GM21423 (cell line): ENCODE measurements around the gene PHACTR3.

Experiments used
- ATAC-seq: cut with Tn5 transposase; IDR thresholded peaks from one replicate; pipeline ENCODE4 v1.9.1; 2021; ENCODE audit warnings: mild to moderate bottlenecking, moderate library complexity; ENCODE audit not compliant: unreplicated experiment

PHACTR3 gene

DNA sequence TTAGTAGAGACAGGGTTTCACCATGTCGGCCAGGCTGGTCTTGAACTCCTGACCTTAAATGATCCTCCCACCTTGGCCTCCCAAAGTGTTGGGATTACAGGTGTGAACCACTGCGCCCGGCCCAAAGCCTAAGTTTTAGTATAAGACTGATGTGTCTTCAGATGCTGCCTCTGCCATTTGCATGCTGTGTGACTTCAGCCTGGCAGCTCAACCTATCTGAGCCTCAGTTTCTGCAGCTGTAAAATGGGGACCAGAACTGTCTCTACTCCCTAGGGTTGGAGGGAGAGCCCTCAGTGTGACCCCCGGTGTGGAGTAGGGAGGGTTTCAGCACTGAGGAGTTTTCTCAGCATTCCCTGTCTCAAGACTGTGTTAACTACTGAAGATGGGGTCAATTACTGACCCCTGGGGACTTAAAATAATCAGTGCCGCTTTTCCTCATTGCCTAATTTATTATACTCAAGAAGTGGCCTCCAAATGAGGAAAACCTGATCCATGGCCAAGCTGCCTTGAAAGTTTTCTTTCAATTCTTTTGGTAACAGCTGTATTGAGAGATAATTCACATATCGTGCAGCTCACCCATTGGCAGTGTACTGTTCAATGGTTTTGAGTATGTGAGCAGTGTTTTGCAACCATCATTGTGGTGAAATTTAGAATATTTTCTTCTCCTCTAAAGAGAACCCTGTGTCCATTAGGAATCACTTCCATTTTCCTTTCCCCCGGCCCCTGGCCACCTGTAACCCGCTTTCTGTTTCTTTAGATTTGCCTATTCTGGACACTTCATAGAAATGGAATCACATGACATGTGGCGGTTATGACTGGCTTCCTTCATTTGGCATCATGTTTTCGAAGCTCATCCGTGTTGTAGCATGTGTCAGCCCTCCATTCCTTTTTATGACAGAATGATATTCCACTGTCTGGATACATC, 64.8 kb downstream of the PHACTR3 start:
- ATAC-seq = no peak

DNA sequence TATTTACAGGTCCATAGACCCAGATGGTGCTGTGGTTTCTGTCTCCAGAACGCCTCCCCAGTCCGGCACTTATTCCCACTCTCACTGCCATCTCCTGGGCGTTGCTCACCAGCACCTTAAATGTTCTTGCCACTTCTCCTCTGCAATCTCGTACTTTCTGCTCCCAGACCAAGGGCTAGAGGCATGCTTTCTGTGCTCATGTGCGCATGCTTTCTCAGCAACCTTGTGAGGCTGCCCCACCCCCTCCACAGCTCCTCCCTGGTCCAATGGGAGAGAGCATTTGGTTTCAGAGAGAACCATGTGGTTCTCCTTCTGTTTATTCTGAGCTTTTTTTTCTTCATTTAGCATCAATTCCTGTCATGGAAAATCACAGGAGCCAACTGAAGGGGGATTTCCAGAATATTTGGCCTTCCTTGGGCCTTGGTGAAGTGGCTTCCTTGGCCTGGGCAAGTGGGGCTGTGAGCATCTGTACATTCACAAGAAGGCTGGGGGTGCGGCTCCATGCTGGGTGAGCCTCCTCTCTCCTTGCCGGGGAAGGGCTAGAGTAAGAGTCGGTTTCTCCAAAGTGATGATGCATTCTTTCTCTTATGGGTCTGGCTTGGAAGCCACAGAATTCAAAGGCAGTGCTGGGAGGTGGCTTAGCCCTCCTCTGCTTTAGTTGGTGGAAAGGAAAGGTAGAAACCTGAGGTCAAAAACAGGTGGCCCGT, 66.6 kb downstream of the PHACTR3 start:
- ATAC-seq = no peak

- no peak for ATAC-seq
These were observed 67.5 kb downstream of the PHACTR3 start for GRCh38 chr20:59671661-59672471.

DNA sequence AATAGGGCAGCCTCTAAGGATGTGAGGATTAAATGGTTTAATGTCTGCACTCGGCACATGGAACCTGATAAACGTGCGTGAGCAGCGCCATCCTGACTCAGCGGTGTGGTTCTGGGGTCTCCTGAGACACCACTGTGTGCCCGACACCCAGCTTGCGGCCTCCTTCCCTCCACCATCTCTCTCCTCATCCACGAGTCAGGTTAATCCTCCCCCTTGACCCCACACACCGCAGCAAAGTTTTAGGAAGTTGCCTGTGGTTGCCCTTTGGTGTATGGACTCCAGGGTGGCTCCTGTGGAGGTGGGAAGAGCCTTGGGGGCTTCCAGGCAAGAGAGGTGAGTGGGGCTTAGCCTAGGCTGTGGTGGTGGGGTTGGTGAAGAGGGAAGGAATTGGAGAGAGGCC, 68.2 kb downstream of the PHACTR3 start:
- ATAC-seq = no peak

DNA sequence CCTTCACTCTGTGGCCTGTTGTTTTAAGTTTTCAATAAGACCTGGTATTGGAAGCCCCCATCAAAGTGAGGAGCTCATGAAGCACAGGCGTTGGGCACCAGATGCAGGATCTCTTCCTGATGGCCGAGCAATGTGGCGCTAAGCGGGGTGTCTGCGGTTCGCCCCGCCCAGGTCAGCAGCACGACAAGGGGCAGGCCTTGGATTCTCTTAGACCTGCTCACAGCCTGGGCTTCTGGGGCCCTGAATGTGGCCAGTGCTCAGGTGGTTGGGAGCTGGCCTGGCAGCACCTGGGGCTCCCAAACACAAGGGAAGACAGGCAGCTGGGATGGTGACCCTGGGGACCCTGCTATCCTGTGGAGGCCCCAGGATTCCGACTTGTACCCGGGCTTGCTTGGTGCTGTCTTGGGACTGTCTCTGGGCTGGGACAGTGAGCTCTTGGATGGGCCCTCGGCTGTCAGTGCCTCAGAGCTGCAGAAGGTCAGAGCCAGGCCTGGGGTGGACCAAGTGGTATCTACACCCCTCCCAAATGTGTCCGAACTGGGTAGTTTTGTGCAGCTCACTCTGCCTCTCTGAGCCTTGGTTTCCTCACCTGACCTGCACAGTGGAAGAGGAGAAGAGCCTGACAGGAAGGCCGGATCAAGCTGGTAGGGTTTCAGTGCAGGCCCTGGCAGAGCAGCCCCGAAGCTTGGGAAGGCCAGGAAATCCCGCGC, 69.1 kb downstream of the PHACTR3 start:
- no peak for ATAC-seq

GRCh38 chr20:59673998-59674445, 69.7 kb downstream of the PHACTR3 start:
- ATAC-seq = no peak

GRCh38 chr20:59676126-59676850, 71.9 kb downstream of the PHACTR3 start:
- no peak for ATAC-seq

GRCh38 chr20:59676851-59677182, 72.5 kb downstream of the PHACTR3 start:
- ATAC-seq = no peak

GRCh38 chr20:59677586-59677985, 73.2 kb downstream of the PHACTR3 start:
- ATAC-seq = no peak

- ATAC-seq = no peak
These were observed 73.9 kb downstream of the PHACTR3 start for GRCh38 chr20:59678288-59678687.

DNA sequence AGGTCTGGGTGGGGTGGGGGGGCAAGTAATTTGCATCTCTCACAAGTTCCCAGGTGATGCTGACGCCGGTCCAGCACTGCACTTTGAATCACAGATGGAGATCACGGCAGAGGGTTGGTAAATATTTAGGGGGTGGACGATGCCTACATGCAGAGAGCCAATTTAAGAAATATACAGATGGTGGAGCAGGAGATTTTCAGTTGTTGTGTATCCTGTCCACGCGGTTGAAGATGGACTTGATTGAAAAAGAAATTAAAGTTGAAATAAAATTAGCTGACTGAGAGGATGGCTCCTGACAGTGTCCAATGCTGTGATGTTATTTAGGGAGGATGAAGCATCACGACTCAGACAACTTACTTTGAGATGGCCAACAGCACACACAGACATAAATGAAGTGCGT, 74.6 kb downstream of the PHACTR3 start:
- no peak for ATAC-seq

DNA sequence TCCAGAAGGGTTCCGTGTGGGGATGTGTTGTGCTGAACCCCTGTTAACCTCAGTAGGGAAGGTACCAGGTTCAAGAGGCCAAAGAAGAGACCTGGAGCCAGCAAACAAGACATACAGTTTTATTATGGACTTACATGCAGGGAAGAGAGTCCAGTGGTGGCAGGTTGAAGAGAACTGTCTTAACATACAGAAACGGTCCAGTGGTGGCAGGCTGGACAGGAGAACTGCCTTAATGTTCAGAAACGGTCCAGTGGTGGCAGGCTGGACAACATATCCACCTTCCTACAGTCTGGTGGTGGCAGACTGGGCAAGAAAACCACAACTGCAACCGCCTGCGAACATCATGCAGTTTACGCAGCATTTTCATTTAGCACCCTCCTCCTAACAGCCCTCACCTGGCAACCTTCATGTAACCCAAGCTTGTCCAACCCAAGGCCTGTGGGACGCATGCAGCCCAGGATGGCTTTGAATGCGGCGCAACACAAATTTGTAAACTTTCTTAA, 75.9 kb downstream of the PHACTR3 start:
- ATAC-seq = no peak

DNA sequence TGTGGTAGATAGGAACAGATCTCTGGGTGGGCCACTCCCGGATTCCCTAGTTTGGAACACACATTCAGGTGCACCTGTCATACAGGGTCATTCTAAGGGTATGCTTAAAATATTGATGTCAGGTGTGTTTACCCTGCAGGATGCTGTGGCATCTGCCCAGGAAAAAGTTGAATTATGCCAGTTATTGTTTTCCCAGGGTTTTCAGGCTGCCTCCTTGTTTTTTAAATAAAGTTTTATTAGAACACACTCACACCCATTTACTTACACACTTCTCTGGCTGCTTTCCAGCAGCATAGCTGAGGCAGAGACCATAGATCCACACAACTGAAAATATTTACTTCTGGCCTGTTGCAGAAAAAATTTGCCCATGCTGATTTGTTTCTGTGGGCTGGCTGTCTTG, 76.5 kb downstream of the PHACTR3 start:
- ATAC-seq = no peak

GRCh38 chr20:59682603-59683002, 78.3 kb downstream of the PHACTR3 start:
- ATAC-seq = no peak

DNA sequence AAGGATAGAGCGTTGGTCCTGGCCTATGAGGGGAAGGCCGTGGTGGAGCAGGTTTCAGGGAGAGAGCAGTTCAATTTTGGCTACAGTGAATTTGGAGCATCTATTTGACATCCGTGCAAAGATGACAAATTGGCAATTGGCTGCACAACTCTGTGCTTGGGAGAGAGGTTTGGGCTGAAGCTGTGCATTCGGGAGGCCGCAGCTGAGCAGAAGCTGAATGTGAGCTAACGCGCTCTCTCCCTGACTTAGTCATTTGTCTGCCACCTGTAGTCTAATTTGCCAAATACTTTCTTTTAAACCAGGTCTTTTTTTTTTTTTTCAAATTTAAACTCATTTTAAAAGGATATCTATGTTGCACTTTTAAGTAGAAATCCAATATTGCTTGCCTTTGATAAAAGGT, 78.8 kb downstream of the PHACTR3 start:
- no peak for ATAC-seq

DNA sequence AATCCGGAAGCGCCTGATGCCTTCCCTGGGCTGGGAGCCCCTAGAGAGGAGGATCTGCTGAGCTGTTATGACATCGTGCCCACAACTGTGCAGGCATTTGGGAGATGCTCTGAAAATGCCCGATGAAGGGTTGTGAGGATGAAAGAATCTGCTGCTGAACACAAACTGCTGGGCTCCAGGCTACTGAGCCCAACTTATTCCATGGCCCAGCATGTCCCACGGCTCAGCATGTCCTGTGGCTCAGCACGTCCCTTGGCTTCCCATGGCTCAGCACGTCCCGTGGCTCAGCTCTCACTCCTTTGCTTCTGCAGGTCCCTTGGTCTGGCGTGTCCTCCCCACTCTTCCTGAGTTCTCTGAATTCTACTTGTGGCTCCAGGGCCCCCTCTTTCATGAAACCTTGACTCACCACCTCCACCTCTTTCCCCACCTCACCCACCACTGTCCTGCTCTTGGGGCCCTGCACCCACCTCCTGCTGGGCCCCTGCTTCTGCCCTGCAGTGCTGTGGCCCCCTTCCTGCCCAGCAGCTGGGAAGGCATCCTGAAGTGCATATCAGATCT, 80.4 kb downstream of the PHACTR3 start:
- ATAC-seq = no peak

GRCh38 chr20:59686404-59687346, 82.3 kb downstream of the PHACTR3 start:
- no peak for ATAC-seq

DNA sequence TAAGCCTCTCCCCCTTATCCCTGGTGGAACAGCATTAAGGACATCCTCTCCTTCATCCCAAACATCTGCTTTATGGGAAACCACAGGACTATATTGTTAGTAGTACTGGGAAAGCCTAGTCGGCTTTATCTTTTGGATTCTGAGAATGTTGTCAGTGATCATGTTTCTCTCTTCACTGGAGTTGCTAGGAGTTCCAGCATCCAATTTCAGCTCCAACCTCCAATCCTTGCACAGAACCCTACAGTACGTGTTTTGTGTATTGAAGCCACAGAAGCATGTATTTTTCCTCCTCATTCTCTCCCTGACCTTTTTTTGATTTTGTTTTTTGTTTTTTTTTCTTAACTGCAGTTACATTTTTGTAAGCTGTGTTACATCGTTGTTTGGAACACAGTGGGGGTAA, 84.0 kb downstream of the PHACTR3 start:
- no peak for ATAC-seq
